T-helper 1 cell treated with Interleukin-12 subunit alpha and Interleukin-12 subunit beta and Interleukin-4 antibody, amounts not matched to agents 30 ng/mL and 1 ng/mL, for 36 hours (primary cell): ENCODE measurements around the gene DSG2. TPM values are rescaled to one million over a fixed set of nuclear protein-coding genes. Genes with fewer than 3 reads are reported as not detected.

ENCODE experiments used
- intact Hi-C: fragments of 100-400 bp; cut with micrococcal nuclease; formaldehyde crosslinking; loops from one replicate; pipeline ENCODE4 v1.15.1; 2024
- total RNA-seq: library from RNA; stranded (reverse); gene quantifications from 2 replicates; pipeline ENCODE4 v1.2.3, GENCODE V29; 2022

The DSG2 gene
- total RNA-seq, 1 donor from 2014 or later, result 0.20 TPM

DNA sequence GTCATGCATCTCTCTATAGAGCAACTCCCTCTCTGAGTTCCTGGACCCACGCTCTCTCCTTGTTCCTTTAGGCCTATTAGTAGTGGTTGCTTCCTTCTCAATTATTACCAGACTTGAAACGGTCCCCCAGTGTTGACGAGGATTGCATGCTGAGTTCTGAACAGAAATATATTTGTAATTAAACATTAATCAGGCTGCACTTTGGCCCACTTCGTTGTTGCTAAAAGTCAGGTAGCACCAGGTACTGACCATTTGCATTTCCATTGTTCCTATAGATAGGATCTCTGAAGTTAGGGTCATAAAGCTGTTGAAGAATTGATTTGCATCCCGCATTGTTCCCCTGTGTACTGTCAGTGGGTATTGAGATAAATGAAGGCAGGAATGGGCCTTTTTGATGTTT lies 56.8 kb downstream of the DSG2 start:
- intact Hi-C loops, result no loop called here

GRCh38 chr18:31555971-31556747 lies 58.2 kb downstream of the DSG2 start:
- intact Hi-C loops, result loop anchor here (1.0 kb wide), 5 partner anchors 166 to 996 kb away; no protein-coding TSS in a partner anchor

- intact Hi-C loops, result no loop called here
Observed at GRCh38 chr18:31557446-31557845, 59.5 kb downstream of the DSG2 start.

GRCh38 chr18:31558567-31558966 lies 60.6 kb downstream of the DSG2 start:
- intact Hi-C loops, result no loop called here

DNA sequence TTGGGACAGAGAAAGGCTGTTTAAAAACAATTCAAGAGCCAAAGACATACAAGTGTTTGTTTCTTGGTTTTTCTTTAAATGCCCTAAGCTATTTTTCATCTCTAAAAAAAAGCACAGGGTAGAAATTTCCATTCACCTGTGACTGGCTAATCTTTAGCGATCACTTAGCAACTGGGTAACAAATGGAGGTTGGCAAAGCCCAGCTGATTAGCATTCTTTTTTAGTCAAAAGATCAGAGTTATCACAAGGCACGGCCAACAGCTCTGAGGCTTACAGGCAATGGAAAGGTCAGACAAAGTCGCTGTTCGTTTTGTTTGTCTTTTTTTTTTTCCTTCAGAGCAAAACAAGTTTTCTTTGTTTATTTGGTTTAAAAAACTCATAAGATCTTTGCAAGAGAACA lies 64.7 kb downstream of the DSG2 start:
- intact Hi-C loops, result no loop called here

GRCh38 chr18:31563778-31564177 lies 65.8 kb downstream of the DSG2 start:
- intact Hi-C loops, result no loop called here

- intact Hi-C loops, result no loop called here
Observed at GRCh38 chr18:31565345-31565744, 67.4 kb downstream of the DSG2 start.

DNA sequence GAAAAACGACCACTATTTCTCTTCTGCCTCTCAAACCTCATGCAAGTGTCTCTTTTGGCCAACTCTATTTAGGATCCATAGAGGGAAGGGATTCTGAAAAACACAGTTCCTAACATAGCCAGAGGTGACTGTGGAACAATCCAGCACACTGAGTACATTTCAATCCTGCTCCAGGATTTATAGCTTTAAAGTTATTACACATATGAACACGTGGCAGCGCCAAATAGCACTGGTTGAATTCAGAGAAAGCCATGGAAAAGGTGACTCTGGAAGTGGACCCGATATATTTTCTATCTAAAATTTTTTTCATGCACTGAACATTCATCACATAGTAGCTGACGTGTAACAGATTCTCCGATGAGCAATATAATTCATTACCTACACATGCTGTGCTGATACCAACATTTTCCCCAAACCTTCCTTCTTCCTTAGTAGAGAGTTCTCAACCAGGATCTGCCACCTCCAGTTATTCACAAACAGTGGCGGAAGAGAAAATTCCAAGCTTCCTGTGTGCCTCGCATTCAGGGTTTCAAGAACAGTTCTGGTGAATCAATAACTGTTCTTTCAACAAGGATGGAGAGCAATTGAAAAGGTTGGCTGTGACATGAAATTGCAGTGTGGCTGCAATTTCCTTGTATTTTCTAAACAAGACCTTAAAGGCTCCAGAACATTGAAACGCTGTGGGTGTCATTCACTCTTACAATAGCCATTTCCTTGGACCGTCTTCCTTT lies 68.0 kb downstream of the DSG2 start:
- intact Hi-C loops, result no loop called here

DNA sequence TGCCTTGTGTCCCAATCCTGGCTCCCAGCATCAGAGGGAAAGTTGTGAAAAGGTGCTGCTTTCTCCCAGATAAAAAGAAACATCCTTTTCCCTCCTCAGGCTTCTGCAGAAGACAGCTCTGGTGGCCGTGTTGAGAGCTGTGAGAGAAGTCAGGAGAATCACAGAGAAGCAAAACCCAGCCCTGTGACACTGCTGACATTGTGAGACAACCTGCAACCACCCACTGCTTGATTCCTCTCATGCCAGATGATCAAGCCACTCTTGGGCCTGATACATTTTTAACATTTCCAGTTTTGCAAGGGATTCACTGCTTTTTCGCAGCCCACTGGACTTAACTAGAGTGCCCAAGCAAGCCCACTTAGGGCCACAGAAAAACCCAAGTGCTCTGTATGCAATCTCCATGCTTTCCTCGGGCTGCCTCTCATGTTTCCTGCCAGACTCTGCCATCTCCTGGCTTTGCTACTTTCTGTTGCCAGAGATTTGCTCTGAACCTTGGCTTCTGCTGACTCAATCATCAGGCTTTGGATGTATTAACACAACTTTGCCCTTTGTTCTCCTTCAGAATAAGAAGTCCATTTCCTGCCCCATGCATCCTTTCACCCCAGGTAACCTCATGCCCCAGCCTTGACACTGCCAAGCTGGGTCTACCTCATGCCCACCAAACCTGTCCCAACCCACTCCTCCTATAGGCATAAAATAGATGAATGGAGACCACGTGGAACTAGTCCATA lies 68.8 kb downstream of the DSG2 start:
- intact Hi-C loops, result no loop called here

- intact Hi-C loops, result no loop called here
Observed at GRCh38 chr18:31572368-31572767, 74.4 kb downstream of the DSG2 start.

DNA sequence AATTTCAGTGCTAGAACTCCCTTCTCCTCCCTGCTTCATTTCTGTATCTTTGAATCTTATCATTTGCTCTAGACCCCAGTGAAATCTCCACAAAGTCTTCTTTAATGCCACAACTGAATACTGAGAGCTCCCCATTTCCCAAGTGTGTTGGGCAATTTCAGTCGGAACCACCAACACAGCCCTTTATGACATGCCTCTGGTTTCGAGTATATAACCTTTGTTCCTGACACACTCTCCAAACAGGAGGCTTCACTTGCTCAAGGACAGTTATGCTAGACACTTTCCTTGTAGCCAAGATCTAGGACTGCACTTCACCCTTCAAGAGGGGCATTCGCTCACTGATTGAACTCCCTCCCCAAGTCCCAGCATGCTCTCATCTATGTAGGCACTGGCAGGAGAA lies 75.1 kb downstream of the DSG2 start:
- intact Hi-C loops, result no loop called here

DNA sequence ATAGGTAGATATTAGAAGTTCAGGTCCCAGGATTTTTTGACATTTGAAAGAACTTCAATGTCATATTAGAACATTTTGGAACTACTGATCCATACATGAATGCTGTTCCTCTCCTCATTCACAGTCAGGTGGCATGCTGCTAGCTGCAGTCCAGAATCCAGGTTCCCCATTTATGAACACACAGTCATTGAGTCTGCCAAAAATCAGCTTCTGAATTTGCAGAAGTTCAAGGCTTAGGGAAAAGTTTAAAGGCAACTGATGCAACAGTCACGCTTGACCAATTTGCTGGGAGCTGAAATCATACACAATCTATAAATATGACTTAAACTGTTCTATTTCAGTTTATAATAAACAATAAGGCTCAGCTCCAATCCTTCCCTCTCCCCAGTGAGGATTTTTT lies 76.4 kb downstream of the DSG2 start:
- intact Hi-C loops, result no loop called here

DNA sequence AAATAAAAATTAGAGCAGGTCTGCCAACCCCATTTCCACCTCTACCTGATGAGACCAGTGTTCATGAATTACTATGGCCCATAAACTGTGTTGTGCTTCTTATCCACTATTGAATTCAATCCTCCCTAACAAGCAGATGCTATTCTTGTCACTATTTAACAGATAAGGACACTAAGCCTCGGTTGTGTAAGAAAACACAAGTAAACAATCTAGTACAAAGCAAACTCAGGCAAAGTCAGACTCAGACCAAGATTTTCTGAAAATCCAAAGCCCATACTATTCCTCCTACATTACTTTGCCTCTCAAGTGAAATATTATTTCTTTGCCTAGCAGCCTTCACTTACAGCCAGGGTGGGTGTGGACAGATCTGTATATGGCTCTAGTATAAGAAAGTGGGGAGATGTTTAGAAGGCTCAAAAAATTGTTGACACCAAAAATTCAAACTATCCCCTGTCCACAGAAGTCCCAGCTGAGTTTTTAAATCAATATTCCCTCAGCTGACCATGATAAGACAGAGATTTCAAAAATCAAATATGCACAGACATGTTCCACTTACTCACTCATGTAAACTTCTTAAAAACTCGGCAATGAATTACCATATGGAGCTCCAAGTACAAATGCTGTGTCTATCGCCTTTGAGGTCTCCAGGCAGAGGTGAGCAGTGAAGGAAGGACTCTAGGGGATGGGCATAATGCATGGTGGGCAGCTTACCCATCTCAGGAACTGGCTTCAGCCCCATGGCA lies 77.7 kb downstream of the DSG2 start:
- intact Hi-C loops, result no loop called here

DNA sequence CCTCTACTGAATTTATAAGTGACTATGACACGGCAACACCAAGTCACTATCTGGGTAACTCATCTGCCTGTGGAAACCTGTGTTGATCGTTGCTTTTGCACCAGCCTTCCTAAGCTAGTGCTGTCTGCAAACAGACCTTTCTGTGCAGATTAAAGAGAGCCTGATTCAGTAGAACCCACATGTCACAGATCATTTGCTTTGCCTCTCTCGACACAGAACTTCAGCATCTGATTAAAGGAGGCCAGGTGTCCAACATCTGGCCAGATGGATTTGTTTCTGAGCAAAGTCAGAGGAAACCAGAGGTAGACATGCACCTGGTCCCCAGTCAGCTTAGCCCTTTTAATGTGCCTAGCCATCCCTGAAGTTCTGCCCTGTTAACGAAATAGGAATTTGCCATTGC lies 78.7 kb downstream of the DSG2 start:
- intact Hi-C loops, result no loop called here

- intact Hi-C loops, result no loop called here
Observed at GRCh38 chr18:31577195-31577594, 79.2 kb downstream of the DSG2 start.

- intact Hi-C loops, result no loop called here
Observed at GRCh38 chr18:31578126-31578525, 80.1 kb downstream of the DSG2 start.

DNA sequence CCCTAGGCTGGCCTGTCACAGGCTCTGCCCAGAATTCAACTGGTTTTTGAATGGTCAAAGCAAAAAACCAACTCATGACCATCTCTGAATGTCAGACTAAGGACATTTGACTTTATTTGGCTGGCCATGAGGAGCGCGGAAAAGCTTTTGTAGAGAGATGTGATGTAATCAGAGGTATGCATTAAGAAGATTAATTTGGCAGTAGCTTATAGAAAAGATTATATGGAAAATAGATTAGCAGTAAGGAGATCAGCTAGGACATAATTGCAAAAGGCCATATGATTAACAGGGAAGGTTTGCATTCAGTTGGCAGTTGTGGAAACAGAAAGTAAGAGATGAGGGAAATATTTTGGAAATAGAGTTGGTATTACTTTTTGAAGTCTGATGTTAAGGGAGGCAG lies 81.4 kb downstream of the DSG2 start:
- intact Hi-C loops, result no loop called here

GRCh38 chr18:31581498-31582197 lies 83.7 kb downstream of the DSG2 start:
- intact Hi-C loops, result no loop called here

- intact Hi-C loops, result no loop called here
Observed at GRCh38 chr18:31583185-31583854, 85.3 kb downstream of the DSG2 start.

- intact Hi-C loops, result no loop called here
Observed at GRCh38 chr18:31585991-31586390, 88.0 kb downstream of the DSG2 start.
